Renal cortex interstitium (tissue), 11 donors: ENCODE measurements around the gene TM9SF4. TPM values are rescaled to one million over a fixed set of nuclear protein-coding genes. Genes with fewer than 3 reads are reported as not detected.
A peak's percentile ranks its signal among the peaks of the same experiment; 100 is the strongest.
"Not testable (repeated sequence)": the region's sequence is repeated elsewhere in the genome, so short reads cannot be mapped to it uniquely, and the experiment has no call there.

Experiments
- DNase-seq, 11 donors: peaks; one replicate each; pipeline ENCODE4 v3.0.0-alpha.2; 2013; ENCODE audit warnings: low read depth in 9 of 11, low spot score in 4 of 11; ENCODE audit errors: extremely low read depth in 1 of 11
- polyA plus RNA-seq, 3 donors: library from polyadenylated mRNA; unstranded; fragments of 120-200 nt; gene quantifications; one replicate each; pipeline ENCODE4 v1.2.1, GENCODE V29; 2013; ENCODE audit not compliant: insufficient read length in 3 of 3

The TM9SF4 gene
- polyA plus RNA-seq, 3 donors: 66.5 to 73.0 (median 68.9) TPM

- not testable (repeated sequence) for DNase-seq
These were observed 87.1 kb downstream of the TM9SF4 start for GRCh38 chr20:32196613-32197012.

DNA sequence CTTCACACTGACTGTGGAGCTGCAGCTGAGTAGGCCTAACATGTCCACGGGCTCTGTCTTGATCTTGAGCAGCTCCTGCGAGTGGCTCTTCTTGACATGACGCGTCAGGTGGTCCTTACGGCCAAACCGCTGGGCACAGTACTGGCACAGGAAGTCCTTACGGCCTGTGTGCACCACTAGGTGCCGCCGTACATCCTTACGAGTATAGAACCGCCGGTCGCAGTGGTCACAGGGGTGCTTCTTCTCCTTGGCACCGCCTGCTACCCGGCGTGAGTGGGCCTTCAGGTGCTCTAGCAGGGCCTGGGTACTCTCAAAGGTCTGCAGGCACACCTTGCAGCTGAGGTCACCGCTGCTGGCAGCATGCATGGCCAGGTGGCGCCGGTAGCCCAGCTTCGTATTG lies 87.6 kb downstream of the TM9SF4 start:
- not testable (repeated sequence) for DNase-seq

- DNase-seq: no peak
These were observed 89.5 kb downstream of the TM9SF4 start for GRCh38 chr20:32199006-32199405.

DNA sequence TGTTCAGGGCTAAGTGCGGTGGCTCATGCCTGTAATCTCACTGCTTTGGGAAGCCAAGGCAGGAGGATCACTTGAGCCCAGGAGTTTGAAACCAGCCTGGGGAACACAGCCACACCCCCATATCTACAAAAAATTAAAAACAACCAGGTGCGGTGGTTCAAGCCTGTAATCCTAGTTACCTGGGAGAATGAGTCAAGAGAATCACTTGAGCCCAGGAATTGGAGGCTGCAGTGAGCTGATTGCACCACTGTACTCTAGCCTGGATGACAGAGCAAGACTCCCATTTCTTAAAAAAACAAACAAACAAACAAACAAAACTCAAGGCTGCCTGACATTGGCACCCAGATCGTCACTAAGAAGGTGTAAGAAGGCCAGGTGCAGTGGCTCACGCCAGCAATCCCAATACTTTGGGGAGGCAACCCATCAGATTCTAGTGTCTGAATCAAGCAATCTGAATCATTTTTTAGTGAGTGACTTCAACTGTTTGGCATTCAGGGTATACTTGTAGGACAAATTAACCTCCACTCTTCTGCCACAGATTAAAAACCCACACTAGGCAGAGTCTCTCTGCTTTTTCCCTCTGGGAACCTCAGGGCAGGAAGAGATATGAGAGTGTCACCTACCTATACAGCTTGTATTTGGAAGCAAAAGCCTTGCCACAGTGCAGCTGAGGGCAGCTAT lies 91.9 kb downstream of the TM9SF4 start:
- DNase-seq: no peak

DNA sequence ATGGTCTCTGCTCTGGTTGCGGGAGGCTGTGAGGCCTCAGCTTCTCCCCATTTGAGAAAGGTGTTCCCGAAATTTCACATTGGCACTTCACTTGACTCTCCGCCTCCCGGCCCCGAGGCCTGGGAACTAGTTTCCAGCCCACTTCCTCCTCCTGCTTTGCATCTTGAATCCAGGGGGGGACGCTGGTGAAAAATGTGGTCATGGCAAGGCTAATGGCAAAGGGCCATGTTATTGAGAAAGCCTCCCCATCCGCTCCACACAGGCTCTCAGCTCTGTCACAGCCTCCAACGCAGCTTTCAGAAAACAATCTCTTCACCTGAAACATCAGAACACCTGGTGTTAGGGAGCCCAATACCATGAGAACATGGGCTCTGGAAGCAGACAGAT lies 92.5 kb downstream of the TM9SF4 start:
- DNase-seq: no peak

DNA sequence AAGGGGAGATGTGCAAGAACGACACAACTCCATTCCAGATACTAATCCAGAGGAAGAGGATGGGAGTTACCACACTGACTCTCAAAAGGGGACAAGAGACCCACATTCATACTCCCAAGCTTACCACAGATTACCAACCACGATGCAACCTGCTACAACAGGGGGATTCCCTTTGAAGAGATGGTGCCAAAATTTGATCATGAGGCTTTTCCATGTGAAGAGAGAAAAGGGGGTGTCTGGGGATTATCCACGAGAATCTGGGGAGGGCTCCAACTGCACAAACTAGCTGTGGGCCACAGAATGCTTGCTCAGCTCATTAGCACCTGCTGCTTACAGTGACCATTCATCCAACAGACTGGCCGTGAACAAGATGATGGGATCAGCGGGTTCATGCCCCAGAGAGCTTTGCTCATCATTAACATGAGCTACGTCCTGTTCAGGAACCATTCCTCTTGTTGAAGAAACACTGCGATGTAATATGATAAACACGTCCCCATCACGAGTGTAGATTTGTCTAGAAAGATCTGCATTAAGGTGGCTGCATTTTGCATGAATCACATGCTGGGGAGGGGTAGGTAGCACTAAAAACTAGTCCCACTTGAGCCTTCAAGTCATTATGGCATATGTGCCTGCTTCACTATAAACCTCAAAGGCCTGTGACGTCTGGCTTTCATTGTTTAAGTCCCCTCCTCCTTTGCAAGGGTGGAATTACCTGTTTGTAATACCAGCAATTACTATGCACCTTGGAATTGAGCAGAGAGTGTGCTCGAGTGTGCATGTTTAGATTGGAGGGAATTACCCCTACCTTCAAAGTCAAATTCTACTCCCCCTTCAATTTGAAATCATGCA lies 94.1 kb downstream of the TM9SF4 start:
- DNase-seq: no peak

DNA sequence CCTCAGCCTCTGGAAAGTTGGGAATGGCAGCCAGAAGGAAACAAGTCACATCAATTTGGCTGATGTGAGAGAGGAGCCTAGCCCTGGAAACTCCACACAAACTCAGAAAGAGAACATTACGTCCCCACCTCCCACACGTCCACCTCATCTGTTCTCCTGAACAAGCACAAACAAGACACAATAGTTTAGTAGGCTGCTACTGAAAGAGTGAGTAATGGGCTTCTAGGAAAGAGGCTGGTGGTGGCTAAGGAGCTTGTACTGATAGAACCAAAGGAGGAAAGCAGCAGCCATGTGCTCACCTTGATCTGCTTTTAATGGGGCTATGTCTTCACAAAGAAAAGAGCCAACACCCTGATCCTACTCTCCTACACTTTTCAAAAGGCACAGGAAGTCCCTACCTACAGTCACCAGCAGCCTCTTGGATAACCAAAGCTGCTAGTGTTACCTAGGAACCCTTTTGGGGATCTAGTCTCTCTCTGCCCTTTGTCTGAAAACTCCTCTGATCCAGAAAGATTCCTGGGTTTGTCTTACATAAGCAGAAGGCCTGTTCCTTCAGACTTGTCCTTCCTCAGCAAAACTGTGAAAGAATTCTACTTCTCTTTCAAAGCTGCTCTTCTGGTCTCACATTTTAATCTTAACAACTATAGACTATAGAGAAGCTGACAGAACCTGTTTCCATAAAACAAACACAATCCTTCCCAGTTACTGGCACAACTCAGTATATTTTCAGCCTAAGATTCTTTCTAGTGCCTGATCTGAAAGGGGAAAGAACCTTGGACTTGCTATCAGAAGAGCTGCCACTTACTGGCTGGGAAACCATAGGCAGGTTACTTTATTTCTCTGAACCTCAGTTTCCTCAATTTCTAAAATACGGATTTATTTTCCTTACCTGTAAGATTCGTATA lies 94.9 kb downstream of the TM9SF4 start:
- no peak for DNase-seq

- no peak for DNase-seq
These were observed 95.8 kb downstream of the TM9SF4 start for GRCh38 chr20:32205110-32205842.

DNA sequence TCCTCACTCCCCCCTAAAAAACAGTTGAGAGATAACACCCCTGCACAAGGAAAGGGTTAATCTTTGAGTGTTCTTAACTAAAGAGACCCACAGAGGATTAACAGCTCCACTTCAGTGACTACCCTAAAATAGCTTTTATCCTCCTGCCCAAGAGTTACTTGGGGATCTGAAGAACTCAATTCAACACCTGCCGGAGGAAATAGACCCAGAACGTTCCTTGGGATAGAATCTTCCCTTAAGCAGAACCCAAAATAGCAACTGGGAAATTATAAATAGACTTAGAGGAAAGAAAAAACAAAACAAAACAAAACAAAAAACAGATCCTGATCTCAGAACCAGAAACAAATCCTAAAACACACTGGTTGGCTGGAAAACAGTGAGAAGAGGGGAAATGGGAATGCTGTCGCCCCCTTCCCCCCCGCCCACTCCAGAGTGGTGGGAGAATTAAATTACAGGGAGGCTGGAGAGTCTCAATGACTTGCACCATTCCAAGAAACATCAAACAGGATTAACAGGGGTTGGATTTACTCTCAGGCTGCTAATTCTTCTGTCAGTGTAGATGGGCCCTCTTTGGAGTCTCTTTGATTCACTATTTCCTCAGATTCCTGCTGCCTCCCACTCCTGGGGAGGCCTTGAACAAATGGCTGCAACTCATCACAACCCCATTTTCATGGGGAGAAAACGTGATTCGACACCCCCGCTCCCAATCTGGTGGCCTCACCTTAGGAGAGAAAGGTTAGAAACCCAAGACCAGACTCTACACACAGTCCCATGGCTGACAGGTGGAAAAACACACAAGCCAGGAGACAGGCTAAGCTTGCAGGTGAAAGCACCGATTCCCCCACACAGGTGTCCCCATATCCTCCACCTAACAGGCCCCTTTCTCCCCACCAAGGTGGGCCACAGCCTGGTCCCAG lies 96.6 kb downstream of the TM9SF4 start:
- DNase-seq: no peak

DNA sequence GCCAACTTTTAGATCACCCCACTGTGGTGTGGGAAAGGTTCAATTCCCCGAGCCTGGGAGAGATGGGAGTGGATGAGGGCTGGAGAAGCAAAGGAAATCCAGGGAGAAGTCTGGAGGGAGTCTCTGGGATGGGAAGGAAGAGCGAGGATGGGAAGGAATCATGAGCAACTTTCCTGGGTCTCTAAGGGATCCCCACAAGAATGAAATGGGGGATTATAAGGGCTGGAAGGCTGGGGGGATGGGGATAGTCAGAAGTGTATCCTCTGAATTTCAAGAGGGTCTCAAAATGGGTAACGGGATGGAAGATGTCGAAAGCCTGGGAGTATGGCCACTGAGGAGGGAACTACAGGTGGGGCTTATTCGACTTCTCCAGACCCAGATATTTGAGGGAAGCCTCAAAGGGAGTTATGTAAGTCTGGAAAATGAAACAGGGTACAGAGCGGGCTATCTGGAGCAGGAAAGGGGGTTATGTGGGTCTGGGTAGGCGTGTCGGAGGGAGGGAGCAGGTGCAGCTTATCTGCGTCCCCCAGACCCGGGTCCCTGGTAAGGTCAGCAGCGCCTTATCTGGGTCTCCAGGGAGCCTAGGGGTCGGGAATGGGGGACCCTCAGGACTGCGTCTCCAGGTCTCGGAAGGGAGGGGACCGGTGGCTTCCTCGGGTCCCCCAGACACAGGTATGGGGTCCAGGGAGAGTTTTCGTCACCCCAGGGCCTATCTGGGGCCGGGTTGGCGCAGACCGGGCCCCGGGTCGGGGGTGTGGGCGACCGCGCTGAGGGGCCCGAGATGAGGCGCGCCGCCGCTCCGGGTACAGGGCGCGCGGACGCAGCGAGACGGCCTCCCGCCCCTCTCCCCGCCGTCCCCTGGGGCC lies 97.5 kb downstream of the TM9SF4 start:
- no peak for DNase-seq

- peak; percentile 70 to 88 (median 84) for DNase-seq
These were observed 98.3 kb downstream of the TM9SF4 start, which contains the start of the genes PLAGL2 and POFUT1 for GRCh38 chr20:32207626-32208498. TSS of gene PLAGL2 (minus strand) at chr20:32207743. CDS start at chr20:32202178, 5,565 bp downstream. TSS of gene POFUT1 (plus strand) at chr20:32207880. CDS start at chr20:32207942, 62 bp downstream.

- no peak for DNase-seq
These were observed 99.1 kb downstream of the TM9SF4 start for GRCh38 chr20:32208499-32209154.

DNA sequence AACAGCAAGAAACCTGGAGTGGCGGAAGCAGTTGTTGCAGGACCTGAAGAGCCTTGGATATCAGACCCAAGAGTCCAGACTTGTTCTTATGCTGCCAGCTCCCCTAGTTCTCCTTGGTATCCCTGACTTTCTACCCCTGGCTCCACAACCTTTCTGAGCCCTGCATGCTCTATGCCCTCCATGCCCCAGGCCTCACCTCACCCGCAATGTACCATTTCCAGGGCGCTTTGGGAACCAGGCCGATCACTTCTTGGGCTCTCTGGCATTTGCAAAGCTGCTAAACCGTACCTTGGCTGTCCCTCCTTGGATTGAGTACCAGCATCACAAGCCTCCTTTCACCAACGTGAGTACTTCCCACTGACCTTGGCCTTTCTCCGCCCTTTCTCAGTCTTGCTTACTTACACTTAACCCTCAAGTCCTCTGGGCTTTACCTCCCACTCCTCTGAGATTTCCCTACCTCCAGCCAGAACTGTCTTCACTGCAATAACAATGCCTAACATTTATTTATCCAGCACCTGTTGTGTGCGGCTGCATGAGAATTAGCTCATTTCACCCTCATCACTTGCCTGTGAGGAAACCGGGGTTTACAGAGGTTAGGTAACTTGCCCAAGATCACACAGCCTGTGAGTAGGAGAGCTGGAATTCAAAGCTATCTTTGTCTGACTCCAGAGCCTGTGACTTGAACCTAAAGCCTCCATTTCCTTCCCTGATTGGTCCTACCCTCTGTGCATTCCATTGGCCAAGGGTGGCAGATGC lies 100.5 kb downstream of the TM9SF4 start:
- no peak for DNase-seq

- DNase-seq: no peak
These were observed 104.4 kb downstream of the TM9SF4 start for GRCh38 chr20:32213870-32214269.

- DNase-seq: no peak
These were observed 105.6 kb downstream of the TM9SF4 start for GRCh38 chr20:32215147-32215546.
